Mucosa of rectum (tissue), 2 donors: ENCODE data around the gene UNKL.

Experiments
- H3K27ac ChIP-seq, 2 donors: one replicate each; pipeline ENCODE4 v1.7.0; 2013; ENCODE audit warnings: inconsistent platforms in 2 of 2, low read depth in 2 of 2, low read length in 2 of 2
- H3K27me3 ChIP-seq, 2 donors: one replicate each; pipeline ENCODE4 v1.7.0; 2013; ENCODE audit warnings: low read length in 2 of 2; ENCODE audit not compliant: control insufficient read depth in 2 of 2, insufficient read depth in 2 of 2
- H3K36me3 ChIP-seq, 2 donors: one replicate each; pipeline ENCODE4 v1.7.0; 2013; ENCODE audit warnings: low read length in 2 of 2; ENCODE audit not compliant: control insufficient read depth in 2 of 2, insufficient read depth in 2 of 2
- H3K4me1 ChIP-seq, 2 donors: one replicate each; pipeline ENCODE4 v1.7.0; 2013; ENCODE audit warnings: low read length in 2 of 2, mild to moderate bottlenecking in 1 of 2; ENCODE audit not compliant: control insufficient read depth in 2 of 2, insufficient read depth in 2 of 2
- H3K4me3 ChIP-seq, 2 donors: one replicate each; pipeline ENCODE4 v1.7.0; 2013; ENCODE audit warnings: low read length in 2 of 2
- H3K9ac ChIP-seq, 2 donors: one replicate each; pipeline ENCODE4 v1.7.0; 2013; ENCODE audit warnings: low read length in 2 of 2, low read depth in 1 of 2, mild to moderate bottlenecking in 1 of 2
- H3K9me3 ChIP-seq, 2 donors: one replicate each; pipeline ENCODE4 v1.7.0; 2013; ENCODE audit warnings: low read length in 2 of 2; ENCODE audit not compliant: control insufficient read depth in 2 of 2
- donor health status: healthy.
- donor health status: Normal muscosa, but diverticular disease.

Gene UNKL

GRCh38 chr16:1438229-1439057 lies 23.9 kb upstream of the UNKL start:
- no peak overlapping the region for H3K27ac ChIP-seq
- H3K4me3 ChIP-seq: no peak overlapping the region
- H3K36me3 ChIP-seq: no peaks in the 10 kb centered on the region
- H3K9me3 ChIP-seq: no peaks in the 10 kb centered on the region
- H3K9ac ChIP-seq: no peak overlapping the region
- no peaks in the 10 kb centered on the region for H3K4me1 ChIP-seq
- no peaks in the 10 kb centered on the region for H3K27me3 ChIP-seq

GRCh38 chr16:1437606-1438005 lies 23.1 kb upstream of the UNKL start:
- Histone ChIP-seq H3K9ac (no peak overlapping the region), H3K36me3 (no peaks in the 10 kb centered on the region), H3K4me1 (no peaks in the 10 kb centered on the region), H3K4me3 (no peak overlapping the region), H3K27me3 (no peaks in the 10 kb centered on the region), H3K9me3 (no peaks in the 10 kb centered on the region), H3K27ac (no peak overlapping the region)

GRCh38 chr16:1436731-1437355 lies 22.3 kb upstream of the UNKL start:
- Histone ChIP-seq H3K4me1 (no peaks in the 10 kb centered on the region), H3K4me3 (no peak overlapping the region), H3K9ac (no peak overlapping the region), H3K27ac (no peak overlapping the region), H3K36me3 (no peaks in the 10 kb centered on the region), H3K9me3 (no peaks in the 10 kb centered on the region), H3K27me3 (no peaks in the 10 kb centered on the region)

- H3K36me3 ChIP-seq: no peaks in the 10 kb centered on the region
- no peak overlapping the region for H3K4me3 ChIP-seq
- no peaks in the 10 kb centered on the region for H3K27me3 ChIP-seq
- H3K9ac ChIP-seq: no peak overlapping the region
- no peak overlapping the region for H3K27ac ChIP-seq
- no peaks in the 10 kb centered on the region for H3K9me3 ChIP-seq
- no peaks in the 10 kb centered on the region for H3K4me1 ChIP-seq
Observed at GRCh38 chr16:1435921-1436697, 21.6 kb upstream of the UNKL start.

GRCh38 chr16:1434644-1435592 lies 20.4 kb upstream of the UNKL start:
- H3K27ac ChIP-seq: no peak overlapping the region
- H3K4me3 ChIP-seq: no peak overlapping the region
- H3K36me3 ChIP-seq: no peaks in the 10 kb centered on the region
- H3K27me3 ChIP-seq: no peaks in the 10 kb centered on the region
- H3K9me3 ChIP-seq: no peaks in the 10 kb centered on the region
- no peak overlapping the region for H3K9ac ChIP-seq
- no peaks in the 10 kb centered on the region for H3K4me1 ChIP-seq

GRCh38 chr16:1433756-1434155 lies 19.3 kb upstream of the UNKL start:
- Histone ChIP-seq H3K4me3 (no peak overlapping the region), H3K9ac (no peak overlapping the region), H3K27ac (no peak overlapping the region), H3K27me3 (no peaks in the 10 kb centered on the region), H3K36me3 (no peaks in the 10 kb centered on the region), H3K9me3 (no peaks in the 10 kb centered on the region), H3K4me1 (peaks cover 0 to under 1% of the 10 kb centered on the region in 2 donors)

GRCh38 chr16:1433263-1433560 lies 18.7 kb upstream of the UNKL start:
- Histone ChIP-seq H3K27ac (no peak overlapping the region), H3K4me1 (peaks cover 0 to 2% of the 10 kb centered on the region in 2 donors), H3K9me3 (no peaks in the 10 kb centered on the region), H3K36me3 (no peaks in the 10 kb centered on the region), H3K27me3 (no peaks in the 10 kb centered on the region), H3K9ac (no peak overlapping the region), H3K4me3 (no peak overlapping the region)

- no peak overlapping the region for H3K4me3 ChIP-seq
- H3K36me3 ChIP-seq: no peaks in the 10 kb centered on the region
- no peaks in the 10 kb centered on the region for H3K27me3 ChIP-seq
- peaks cover 0 to 2% of the 10 kb centered on the region in 2 donors for H3K4me1 ChIP-seq
- H3K9ac ChIP-seq: no peak overlapping the region
- no peaks in the 10 kb centered on the region for H3K9me3 ChIP-seq
- no peak overlapping the region for H3K27ac ChIP-seq
Observed at GRCh38 chr16:1432388-1433262, 18.1 kb upstream of the UNKL start.
